ENCODE measurements around the gene RNF32. TPM values are rescaled to one million over a fixed set of nuclear protein-coding genes. Genes with fewer than 3 reads are reported as not detected.
"Not testable (repeated sequence)": the region's sequence is repeated elsewhere in the genome, so short reads cannot be mapped to it uniquely, and the experiment has no call there.

RNF32 gene
- total RNA-seq, 3 donors from 2014 or later = 2.0 to 3.7 (median 3.5) TPM

DNA sequence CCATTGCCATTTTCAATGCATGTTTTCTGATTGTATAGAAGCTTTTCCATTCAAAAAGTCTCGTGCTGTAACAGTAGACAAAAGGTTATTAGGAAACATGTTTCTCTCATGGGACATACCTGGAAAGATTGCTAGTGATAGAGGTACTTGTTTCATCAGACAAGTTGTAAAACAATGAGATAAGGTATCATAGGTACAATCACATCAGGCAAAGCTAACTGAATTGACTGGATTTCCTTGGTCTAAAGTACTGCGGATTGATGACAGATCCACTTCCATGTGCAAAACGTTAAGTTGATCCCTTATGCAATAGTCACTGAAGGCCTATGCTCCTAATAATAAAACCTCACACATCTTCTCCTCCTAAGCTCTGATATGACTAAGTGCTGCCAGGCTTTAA is 6.5 kb upstream of the RNF32 start:
- Histone ChIP-seq H3K4me3 (no peak overlapping the region), H3K9me3 (peaks cover 7% of the 10 kb centered on the region), H3K4me1 (ENCODE audit: low read depth) (no peaks in the 10 kb centered on the region), H3K36me3 (ENCODE audit: low read depth) (no peaks in the 10 kb centered on the region)
- no peak for ATAC-seq
- TF ChIP-seq, protein P1, sequence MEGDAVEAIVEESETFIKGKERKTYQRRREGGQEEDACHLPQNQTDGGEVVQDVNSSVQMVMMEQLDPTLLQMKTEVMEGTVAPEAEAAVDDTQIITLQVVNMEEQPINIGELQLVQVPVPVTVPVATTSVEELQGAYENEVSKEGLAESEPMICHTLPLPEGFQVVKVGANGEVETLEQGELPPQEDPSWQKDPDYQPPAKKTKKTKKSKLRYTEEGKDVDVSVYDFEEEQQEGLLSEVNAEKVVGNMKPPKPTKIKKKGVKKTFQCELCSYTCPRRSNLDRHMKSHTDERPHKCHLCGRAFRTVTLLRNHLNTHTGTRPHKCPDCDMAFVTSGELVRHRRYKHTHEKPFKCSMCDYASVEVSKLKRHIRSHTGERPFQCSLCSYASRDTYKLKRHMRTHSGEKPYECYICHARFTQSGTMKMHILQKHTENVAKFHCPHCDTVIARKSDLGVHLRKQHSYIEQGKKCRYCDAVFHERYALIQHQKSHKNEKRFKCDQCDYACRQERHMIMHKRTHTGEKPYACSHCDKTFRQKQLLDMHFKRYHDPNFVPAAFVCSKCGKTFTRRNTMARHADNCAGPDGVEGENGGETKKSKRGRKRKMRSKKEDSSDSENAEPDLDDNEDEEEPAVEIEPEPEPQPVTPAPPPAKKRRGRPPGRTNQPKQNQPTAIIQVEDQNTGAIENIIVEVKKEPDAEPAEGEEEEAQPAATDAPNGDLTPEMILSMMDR (IDR thresholded peaks at IDR 0.05) = no peak
- intact Hi-C loops (cut with DNase I, micrococcal nuclease) = no loop called here
- no peak for DNase-seq

DNA sequence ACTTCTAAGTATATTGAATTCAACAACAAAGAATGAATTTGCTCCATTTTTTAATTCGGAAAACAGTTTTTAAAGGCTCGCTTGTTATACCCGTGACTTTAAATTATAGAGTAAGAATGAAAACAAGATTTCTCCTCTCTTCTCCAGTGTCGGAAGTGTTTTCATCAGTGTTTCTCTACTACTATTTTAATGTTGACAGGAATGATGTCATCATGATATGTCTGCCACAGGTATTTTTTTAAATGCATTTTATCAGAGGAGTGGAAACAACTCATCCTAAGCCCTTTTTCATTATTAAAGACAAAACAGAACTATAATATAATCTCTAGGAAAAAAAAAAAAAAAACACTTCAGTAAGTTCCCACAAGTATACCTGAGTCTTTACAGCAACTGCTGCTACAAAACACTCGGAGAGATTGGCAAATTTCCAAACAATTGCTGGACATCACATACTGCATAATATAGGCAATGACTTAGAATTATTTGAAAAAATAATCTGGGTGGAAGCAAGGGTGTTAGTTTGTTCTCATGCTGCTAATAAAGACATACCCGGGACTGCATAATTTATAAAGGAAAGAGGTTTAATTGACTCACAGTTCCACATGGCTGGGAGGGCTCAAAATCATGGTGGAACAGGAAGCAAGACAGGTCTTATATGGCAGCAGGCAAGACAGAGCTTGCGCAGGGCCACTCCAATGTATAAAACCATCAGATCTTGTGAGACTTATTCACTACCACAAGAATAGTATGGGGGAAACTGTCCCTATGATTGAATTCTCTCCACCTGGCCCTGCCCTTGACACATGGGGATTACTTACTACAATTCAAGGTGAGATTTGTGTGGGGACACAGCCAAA is 4.8 kb upstream of the RNF32 start:
- no peak overlapping the region for H3K4me3 ChIP-seq
- TF ChIP-seq, protein P1 (IDR thresholded peaks at IDR 0.05) = no peak
- no peaks in the 10 kb centered on the region for H3K9me3 ChIP-seq
- DNase-seq (no peak), ATAC-seq (no peak)
- H3K36me3 ChIP-seq (ENCODE audit: low read depth) = no peaks in the 10 kb centered on the region
- intact Hi-C loops (cut with DNase I, micrococcal nuclease) = no loop called here
- H3K4me1 ChIP-seq (ENCODE audit: low read depth) = peaks cover 4% of the 10 kb centered on the region

DNA sequence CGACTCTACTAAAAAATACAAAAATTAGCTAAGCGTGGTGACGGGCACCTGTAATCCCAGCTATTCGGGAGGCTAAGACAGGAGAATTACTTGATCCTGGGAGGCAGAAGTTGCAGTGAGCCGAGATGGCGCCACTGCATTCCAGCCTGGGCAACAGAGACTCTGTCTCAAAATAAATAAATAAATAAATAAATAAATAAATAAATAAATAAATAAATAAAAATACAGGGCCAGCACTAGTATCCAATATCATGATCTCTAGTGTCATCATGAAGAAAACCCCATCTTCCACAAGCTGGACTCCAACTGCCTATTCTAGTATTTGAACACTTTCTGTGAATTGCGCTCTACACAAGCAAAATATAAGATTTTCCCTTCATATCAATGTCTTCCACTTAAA is 3.5 kb upstream of the RNF32 start:
- H3K9me3 ChIP-seq; H3K4me3 ChIP-seq; DNase-seq; H3K36me3 ChIP-seq (ENCODE audit: low read depth); H3K4me1 ChIP-seq (ENCODE audit: low read depth); ATAC-seq; intact Hi-C loops (cut with DNase I, micrococcal nuclease): not testable (repeated sequence)

DNA sequence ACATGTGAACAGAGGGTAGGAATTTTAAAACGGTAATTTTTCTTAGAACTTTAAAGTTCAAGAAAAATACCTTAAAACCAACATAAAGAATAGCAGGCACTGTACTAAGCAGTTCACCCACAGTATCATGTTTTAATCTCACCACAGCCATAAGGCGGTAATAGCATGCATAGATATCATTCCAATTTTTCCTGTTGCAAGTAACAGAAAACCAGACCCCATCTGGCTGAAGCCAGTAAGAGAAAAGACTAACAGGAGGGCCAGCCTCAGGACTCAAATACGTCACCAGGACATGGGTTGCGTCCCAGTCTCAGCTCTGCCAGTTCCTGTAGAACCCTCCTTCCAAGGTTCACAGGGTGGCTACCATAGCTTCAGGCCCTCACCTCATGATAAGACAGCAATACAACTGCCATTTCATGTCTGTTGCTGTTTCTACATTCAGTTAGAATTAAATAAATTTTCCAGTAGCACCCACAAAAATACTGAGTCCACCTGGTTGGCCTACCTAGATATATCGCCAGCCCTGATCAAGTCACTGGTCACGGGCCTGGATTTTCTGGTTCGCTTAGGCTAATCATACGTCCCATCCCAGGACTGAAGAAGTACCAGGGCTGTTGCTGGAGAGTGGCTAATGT is 2.0 kb upstream of the RNF32 start:
- no peak for ATAC-seq
- intact Hi-C loops (cut with DNase I, micrococcal nuclease) = no loop called here
- TF ChIP-seq, protein P1 (IDR thresholded peaks at IDR 0.05) = no peak
- no peaks in the 10 kb centered on the region for H3K36me3 ChIP-seq (ENCODE audit: low read depth)
- H3K9me3 ChIP-seq = no peaks in the 10 kb centered on the region
- no peak overlapping the region for H3K4me3 ChIP-seq
- no peak for DNase-seq
- H3K4me1 ChIP-seq (ENCODE audit: low read depth) = peaks cover 4% of the 10 kb centered on the region

DNA sequence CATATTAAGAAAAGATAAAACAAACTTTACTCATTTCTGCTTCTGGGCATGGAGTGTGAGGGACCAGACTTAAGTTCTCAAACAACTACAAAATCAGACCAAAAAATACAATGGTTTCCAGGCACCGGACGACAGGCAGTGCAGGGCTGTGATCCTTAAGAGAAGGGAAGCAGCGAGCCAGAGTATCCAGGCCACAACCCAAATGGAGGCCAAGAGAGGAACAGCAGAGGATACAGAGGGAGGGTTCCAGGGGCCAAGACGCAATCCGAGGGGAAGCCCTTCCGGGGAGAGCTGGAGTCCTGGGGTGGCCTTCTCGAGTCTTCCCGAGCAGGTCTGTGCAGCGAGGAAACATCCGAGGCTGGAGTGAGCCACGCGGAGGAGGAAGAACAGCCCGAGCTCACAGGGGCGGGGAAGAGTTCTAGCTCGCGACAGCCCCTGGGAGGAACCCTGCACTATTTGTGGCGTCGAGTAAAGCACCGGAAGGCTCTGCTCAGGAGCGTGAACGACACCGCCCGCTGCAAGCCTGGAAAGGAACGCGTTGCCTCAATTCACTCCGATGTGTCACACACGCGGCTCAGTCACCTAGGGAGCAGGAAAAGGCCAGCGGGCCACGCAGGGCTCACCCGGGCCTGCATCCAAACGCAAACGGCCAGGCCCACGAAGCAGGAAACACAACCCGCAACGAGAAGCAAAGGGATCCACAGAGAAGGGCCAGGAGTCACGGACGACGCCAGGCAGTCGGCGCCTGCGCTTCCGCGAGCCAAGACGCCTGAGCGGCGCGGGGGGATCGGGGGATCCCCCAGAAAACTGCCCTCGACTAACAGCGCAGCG is 933 bp upstream of the RNF32 start:
- Histone ChIP-seq H3K4me1 (ENCODE audit: low read depth) (peaks cover 4% of the 10 kb centered on the region), H3K36me3 (ENCODE audit: low read depth) (no peaks in the 10 kb centered on the region), H3K4me3 (peak overlapping the region; percentile 18), H3K9me3 (no peaks in the 10 kb centered on the region)
- intact Hi-C loops (cut with DNase I, micrococcal nuclease) = no loop called here
- ATAC-seq (no peak), DNase-seq (peak in 2 of 3 donors; percentile 27 to 60)
- TF ChIP-seq, protein P1 (IDR thresholded peaks at IDR 0.05) = no peak

Measured in mucosa of descending colon (tissue), 3 donors.